ENCODE data around the gene MEIS2.

MEIS2 gene

GRCh38 chr15:37112171-37112570 is 11.8 kb upstream of the MEIS2 start:
- no peak for DNase-seq

- DNase-seq = no peak
These were observed 11.0 kb upstream of the MEIS2 start for GRCh38 chr15:37111427-37111717.

GRCh38 chr15:37109872-37110572 is 9.7 kb upstream of the MEIS2 start:
- DNase-seq = no peak

- no peak for DNase-seq
These were observed 9.0 kb upstream of the MEIS2 start for GRCh38 chr15:37109168-37109871.

- no peak for DNase-seq
These were observed 8.2 kb upstream of the MEIS2 start for GRCh38 chr15:37108381-37109167.

GRCh38 chr15:37107744-37108380 is 7.5 kb upstream of the MEIS2 start:
- DNase-seq = no peak

- no peak for DNase-seq
These were observed 6.9 kb upstream of the MEIS2 start for GRCh38 chr15:37107071-37107743.

GRCh38 chr15:37106490-37107001 is 6.2 kb upstream of the MEIS2 start:
- no peak for DNase-seq

GRCh38 chr15:37105889-37106288 is 5.5 kb upstream of the MEIS2 start:
- no peak for DNase-seq

GRCh38 chr15:37105029-37105428 is 4.7 kb upstream of the MEIS2 start:
- no peak for DNase-seq

- DNase-seq = no peak
These were observed 4.2 kb upstream of the MEIS2 start for GRCh38 chr15:37104424-37104981.

GRCh38 chr15:37103475-37104423 is 3.4 kb upstream of the MEIS2 start:
- no peak for DNase-seq

- DNase-seq = no peak
These were observed 2.8 kb upstream of the MEIS2 start for GRCh38 chr15:37103163-37103435.

- DNase-seq = no peak
These were observed 2.2 kb upstream of the MEIS2 start for GRCh38 chr15:37102305-37103162.

GRCh38 chr15:37101980-37102304 is 1.6 kb upstream of the MEIS2 start:
- no peak for DNase-seq

GRCh38 chr15:37100966-37101215 is 542 bp upstream of the MEIS2 start:
- peak; percentile 60 for DNase-seq

GRCh38 chr15:37099319-37100108 is 835 bp downstream of the MEIS2 start:
- DNase-seq = peak; percentile 14

GRCh38 chr15:37098468-37099318 is 1.7 kb downstream of the MEIS2 start:
- DNase-seq = no peak
